IPS-NIHi7 (cell line): ENCODE data around the gene EMC1.
A peak's percentile ranks its signal among the peaks of the same experiment; 100 is the strongest.
"Not testable (repeated sequence)": the region's sequence is repeated elsewhere in the genome, so short reads cannot be mapped to it uniquely, and the experiment has no call there.

Source experiments
- DNase-seq: peaks from one replicate; pipeline ENCODE4 v3.0.0; 2012; ENCODE audit warnings: mixed read lengths; ENCODE audit errors: extremely low spot score

The EMC1 gene

DNA sequence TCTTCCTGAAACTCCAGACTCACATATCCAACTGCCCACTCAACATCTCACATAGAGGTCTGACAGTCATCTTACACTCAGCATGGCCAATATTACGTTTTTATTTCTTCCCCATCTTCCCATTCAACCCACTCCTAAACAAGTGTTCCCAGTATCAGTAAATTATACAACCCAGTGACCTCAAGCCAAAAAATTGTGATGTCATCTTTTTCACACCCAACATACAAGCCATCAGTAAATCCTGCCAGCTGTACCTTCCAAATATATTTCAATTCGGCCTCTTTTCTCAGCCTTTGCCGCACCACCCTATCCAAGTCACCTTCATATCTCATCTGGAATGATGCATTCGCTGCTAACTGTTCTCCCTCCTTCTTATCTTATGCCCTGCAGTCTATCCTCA, 60.9 kb downstream of the EMC1 start:
- DNase-seq, result no peak

DNA sequence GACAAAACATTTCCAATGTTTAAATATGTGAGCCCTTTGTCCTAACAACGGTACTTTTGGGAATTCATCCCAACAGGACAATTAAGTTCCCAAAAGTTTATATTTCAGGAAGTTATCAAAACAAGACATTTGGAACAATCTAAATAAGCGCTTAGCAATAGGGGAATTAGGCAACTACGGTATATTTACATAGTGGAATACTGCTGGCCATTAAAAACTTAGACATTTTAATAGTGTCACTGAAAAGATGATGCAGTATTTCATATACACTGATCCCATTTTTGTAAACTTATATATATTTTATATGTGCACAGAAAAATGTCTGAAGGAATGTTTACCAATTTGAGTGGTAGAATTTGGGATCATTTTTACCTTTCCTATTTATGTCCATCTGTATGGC, 62.1 kb downstream of the EMC1 start:
- DNase-seq, result no peak

DNA sequence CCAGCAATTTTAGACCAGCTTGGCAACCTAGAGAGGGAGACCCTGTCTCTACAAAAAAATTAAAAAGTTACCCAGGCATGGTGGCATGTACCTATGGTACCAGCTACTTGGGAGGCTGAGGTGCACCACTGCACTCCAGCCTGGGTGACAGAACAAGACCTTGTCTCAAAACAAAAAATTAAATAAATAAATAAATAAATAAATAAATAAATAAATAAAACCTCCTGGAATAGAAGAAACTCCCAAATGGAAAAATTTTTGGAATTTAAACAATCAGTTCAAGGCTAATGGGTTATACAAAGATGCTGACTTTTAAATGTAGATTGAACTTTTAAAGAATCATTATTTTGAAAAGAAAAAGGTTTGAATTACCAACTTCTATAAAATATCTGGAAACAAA, 63.5 kb downstream of the EMC1 start:
- no peak for DNase-seq

DNA sequence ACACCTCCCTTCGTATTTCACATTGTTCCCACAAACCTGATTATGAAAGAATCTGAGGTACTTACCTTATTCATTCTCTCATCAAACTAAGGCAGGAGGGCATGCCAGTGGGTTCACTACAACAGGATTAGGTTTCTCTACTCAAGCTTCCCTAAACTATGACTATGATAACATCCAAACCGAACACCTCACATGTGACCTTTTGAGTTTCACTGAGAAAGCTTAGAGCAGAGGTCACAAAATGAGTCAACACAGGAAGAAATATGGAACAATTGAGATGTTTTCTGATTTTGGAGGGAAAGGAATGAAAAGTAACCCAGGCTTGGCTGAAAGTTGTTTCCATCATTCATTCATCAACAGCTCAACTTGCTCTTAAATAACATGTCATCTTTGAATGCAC, 65.3 kb downstream of the EMC1 start:
- DNase-seq, result no peak

DNA sequence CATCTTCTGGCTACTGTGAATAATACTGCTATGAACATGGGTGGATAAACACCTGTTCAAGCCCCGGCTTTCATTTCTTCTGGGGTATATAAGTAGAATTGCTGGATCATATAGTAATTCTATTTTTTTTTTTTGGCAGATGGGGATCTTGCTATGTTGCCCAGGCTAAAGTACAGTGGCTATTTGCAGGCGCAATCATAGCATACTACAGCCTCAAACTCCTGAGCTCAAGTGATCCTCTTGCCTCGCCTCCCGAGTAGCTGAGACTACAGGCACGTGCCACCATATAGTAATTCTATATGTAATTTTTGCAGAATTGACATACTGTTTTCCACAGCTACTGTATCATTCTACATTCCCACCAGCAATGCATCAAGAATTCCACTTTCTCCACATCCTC, 69.1 kb downstream of the EMC1 start:
- DNase-seq, result no peak

DNA sequence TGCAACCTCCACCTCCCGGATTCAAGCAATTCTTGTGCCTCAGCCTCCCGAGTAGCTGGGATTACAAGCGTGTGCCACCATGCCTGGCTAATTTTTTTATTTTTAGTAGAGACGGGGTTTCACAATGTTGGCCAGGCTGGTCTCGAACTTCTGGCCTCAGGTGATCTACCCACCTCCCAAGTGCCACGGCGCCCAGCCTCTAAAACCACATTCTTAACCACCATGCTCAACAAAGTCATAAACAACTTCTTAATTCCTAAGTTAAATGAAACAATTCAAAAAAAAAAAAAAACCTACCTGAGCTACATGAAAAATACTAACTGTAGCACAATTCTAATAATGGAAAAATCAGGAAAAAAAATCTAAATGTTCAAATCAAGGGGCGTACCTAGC, 71.1 kb downstream of the EMC1 start:
- DNase-seq, result not testable (repeated sequence)

DNA sequence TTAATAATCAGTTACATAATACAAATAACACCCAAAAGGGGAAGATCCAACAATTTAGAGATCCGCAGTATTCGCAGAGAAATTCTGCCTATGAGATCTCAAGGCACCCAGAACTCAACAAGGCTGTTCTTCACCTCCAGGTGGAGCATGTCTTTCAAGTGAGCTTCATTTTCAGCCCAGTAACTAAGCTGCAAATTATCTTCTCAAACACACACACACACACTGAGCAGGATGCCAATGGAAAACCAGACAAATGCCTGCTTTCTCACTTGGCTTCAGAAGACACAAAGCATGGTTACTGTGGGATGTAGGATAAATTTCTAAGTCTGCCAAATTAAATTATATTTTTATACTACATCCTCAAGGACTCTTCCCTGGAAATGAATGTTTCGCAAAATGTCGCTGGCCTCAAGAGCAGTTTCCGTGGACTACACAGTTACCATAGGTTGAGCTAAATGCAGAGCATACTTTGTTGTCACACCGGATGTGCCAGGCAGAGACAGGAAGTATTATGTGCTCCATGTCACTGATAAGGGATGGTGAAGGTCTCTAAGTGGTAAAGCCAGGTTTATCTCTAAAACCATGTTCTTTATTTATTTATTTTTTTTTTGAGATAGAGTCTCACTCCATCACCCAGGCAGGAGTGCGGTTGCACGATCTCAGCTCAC, 71.6 kb downstream of the EMC1 start:
- peak; percentile 29 for DNase-seq

DNA sequence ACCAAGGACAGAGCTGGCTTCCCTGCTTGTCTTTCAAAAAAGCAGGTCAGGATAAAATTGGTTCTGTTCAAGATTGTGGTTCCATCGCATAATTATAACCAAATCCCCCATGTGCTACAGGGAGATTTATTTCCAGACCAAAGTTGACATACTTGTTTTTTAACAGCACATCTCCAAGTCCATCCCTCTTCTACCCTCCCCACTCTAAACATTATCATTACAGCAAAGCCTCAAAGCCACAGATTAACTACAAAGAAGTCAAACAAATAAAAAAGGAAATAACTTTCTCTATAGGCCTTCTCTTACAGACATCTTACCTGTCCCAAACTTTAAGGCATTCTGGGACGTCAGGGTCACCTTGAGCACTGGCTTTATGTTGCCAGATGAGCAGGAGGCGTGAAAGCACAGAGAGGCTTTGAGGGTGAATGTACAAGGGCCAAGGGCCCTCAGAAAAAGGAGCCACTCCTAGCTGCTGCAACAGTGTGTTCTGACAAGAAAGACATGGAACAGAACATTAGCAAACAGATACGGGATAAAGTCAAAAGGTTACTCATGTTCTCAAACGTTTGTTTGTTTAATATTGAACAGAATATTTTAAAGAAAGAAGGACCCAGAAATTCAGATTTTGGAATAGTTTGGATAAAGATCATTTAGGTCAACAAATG, 72.5 kb downstream of the EMC1 start:
- no peak for DNase-seq

DNA sequence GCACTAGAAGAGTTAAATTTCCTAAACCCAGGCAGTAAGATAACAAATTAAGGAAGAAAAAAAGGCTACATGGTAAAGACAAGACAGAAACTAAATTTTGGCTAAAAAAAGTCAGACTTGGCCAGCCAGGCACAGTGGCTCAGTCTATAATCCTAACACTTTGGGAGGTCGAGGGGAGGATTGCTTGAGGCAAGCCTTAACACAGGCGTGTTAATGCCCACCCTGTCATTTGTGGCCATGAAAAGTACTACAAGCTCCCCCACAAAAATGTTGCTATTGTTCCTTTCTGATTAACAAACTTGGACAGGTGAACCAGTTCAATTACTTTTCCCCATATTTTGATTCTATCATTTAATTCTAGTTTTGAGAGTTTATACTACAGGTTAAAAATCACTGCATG, 73.5 kb downstream of the EMC1 start:
- no peak for DNase-seq

DNA sequence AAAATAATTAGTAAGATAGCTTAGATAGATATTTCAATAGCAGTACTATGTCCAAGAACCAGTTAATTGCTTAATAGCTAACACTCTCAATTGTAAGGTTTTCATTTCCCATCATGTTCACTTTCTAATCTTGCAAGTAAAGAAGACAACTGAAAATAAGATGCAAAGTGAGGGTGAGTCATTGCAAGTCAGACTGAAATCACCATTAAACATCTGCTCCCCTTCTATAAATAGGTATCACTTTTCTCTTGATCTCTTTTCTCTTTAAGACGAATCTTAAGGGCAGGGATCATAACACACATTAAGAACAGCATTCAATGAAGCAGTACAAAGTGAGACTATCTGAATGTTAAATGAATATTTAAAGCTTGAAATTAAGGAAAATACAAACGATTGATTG, 81.7 kb downstream of the EMC1 start:
- no peak for DNase-seq

DNA sequence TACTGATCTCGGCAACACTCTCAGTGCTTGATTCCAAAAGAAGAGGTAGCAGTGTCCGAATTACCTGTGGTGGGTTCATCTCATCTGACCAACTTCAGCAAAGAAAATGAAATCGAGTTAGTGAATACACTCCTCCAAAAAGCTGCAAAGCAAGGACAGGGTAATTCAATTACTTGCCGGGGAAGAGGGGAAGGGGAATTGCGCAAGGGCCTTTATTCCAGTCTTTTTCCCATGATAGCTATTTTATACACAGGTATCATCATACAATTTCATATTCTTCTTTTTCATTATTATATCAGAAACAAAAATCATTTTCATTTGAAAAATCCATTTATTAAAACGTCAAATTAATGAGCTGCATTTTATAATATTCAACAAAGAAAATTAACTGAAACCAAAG, 84.2 kb downstream of the EMC1 start:
- no peak for DNase-seq

DNA sequence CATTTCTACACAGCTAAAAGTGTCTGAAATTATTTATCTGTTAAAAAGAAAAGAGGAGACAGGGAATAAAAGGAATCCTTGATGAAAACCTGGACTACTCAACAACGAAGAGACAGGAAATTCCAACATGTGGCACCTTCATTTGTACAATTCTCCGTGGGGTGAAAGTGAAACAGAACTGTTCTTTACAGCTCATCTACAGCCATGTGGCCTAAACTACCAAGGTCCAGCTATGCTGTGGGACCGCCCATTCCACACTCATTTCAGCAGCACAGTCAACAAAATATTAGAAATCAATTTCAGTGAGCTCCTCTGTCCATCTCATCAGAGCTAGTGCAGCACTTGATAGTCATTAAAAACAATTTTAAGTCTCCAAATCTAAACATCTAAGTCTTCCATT, 85.3 kb downstream of the EMC1 start:
- no peak for DNase-seq
